Neuronal stem cell (in vitro differentiated cells): ENCODE data around the gene GBP5.

Experiments
- DNase-seq: peaks from one replicate; pipeline ENCODE4 v3.0.0-alpha.2; 2013; ENCODE audit warnings: low spot score
- H2AFZ ChIP-seq: one replicate; pipeline ENCODE4 v1.6.1; 2013; ENCODE audit warnings: mild to moderate bottlenecking, low read length, inconsistent platforms
- H2AK5ac ChIP-seq: 2 replicates; pipeline ENCODE4 v1.6.1; 2013; ENCODE audit warnings: low read depth, mild to moderate bottlenecking, inconsistent platforms, low read length, moderate library complexity, mixed read lengths
- H2BK120ac ChIP-seq: 2 replicates; pipeline ENCODE4 v1.6.1; 2013; ENCODE audit warnings: low read depth, mild to moderate bottlenecking, inconsistent platforms, low read length, moderate library complexity, mixed read lengths
- H2BK12ac ChIP-seq: one replicate; pipeline ENCODE4 v1.6.1; 2013; ENCODE audit warnings: low read length, inconsistent platforms
- H2BK15ac ChIP-seq: 2 replicates; pipeline ENCODE4 v1.6.1; 2013; ENCODE audit warnings: mild to moderate bottlenecking, low read length, inconsistent platforms, mixed read lengths
- H2BK5ac ChIP-seq: one replicate; pipeline ENCODE4 v1.6.1; 2013; ENCODE audit warnings: inconsistent platforms, mild to moderate bottlenecking, low read length, moderate library complexity
- H3K14ac ChIP-seq: one replicate; pipeline ENCODE4 v1.6.1; 2013; ENCODE audit warnings: low read length, inconsistent platforms
- H3K18ac ChIP-seq: 2 replicates; pipeline ENCODE4 v1.6.1; 2013; ENCODE audit warnings: low read length, inconsistent platforms
- H3K23ac ChIP-seq: 2 replicates; pipeline ENCODE4 v1.6.1; 2013; ENCODE audit warnings: low read depth, mild to moderate bottlenecking, mixed read lengths, low read length, inconsistent platforms; ENCODE audit not compliant: poor library complexity
- H3K27ac ChIP-seq: replicated peaks from 3 replicates; pipeline ENCODE4 v1.5.1; 2013; ENCODE audit warnings: low read length, inconsistent platforms
- H3K27me3 ChIP-seq, 3 experiments: 2 replicates each; pipeline ENCODE4 v1.6.1; 2013; ENCODE audit warnings: low read length in 3 of 3, mild to moderate bottlenecking in 2 of 3, inconsistent platforms in 1 of 3, low read depth in 1 of 3, mixed read lengths in 1 of 3, moderate library complexity in 1 of 3; ENCODE audit not compliant: control insufficient read depth in 3 of 3, insufficient read depth in 3 of 3
- H3K36me3 ChIP-seq, 2 donors: replicated peaks in 1 of 2; 2 replicates each; pipeline ENCODE4 v1.6.1; 2013; ENCODE audit warnings: low read length in 2 of 2; ENCODE audit not compliant: control insufficient read depth in 2 of 2, insufficient read depth in 2 of 2
- H3K4ac ChIP-seq: 2 replicates; pipeline ENCODE4 v1.6.1; 2013; ENCODE audit warnings: inconsistent platforms, mild to moderate bottlenecking, low read length, moderate library complexity
- H3K4me1 ChIP-seq, 2 donors: 1 replicate in 1 of 2; 2 replicates in 1 of 2; pipeline ENCODE4 v1.6.1; 2013; ENCODE audit warnings: low read length in 2 of 2, low read depth in 1 of 2; ENCODE audit not compliant: control insufficient read depth in 2 of 2, insufficient read depth in 1 of 2
- H3K4me2 ChIP-seq: one replicate; pipeline ENCODE4 v1.6.1; 2013; ENCODE audit warnings: mild to moderate bottlenecking, low read length, inconsistent platforms; ENCODE audit not compliant: insufficient read depth, poor library complexity, severe bottlenecking
- H3K4me3 ChIP-seq, 2 donors: 2 replicates each; pipeline ENCODE4 v1.5.1; 2013; ENCODE audit warnings: low read length in 2 of 2, mild to moderate bottlenecking in 2 of 2, inconsistent platforms in 1 of 2, moderate library complexity in 1 of 2
- H3K79me1 ChIP-seq: one replicate; pipeline ENCODE4 v1.6.1; 2013; ENCODE audit warnings: low read depth, mild to moderate bottlenecking, inconsistent platforms, low read length, moderate library complexity
- H3K9ac ChIP-seq: one replicate; pipeline ENCODE4 v1.6.1; 2013; ENCODE audit warnings: mild to moderate bottlenecking, low read depth, low read length, inconsistent platforms; ENCODE audit not compliant: poor library complexity
- H3K9me3 ChIP-seq, 2 donors: replicated peaks in 1 of 2; 2 replicates each; pipeline versions ENCODE3 to v1.6.1; 2013; ENCODE audit warnings: low read length in 2 of 2, mild to moderate bottlenecking in 2 of 2, inconsistent platforms in 1 of 2, low read depth in 1 of 2, mixed read lengths in 1 of 2, moderate library complexity in 1 of 2; ENCODE audit not compliant: control insufficient read depth in 2 of 2, insufficient read depth in 1 of 2
- H4K8ac ChIP-seq: one replicate; pipeline ENCODE4 v1.6.1; 2013; ENCODE audit warnings: low read depth, mild to moderate bottlenecking, inconsistent platforms, low read length, moderate library complexity
- H4K91ac ChIP-seq: one replicate; pipeline ENCODE4 v1.6.1; 2013; ENCODE audit warnings: low read length, low read depth, mild to moderate bottlenecking, inconsistent platforms; ENCODE audit not compliant: poor library complexity
- WGBS, 2 donors: extraction: QIAGEN DNeasy Blood & Tissue Kit; methylation state at CpG; one replicate each; pipeline ENCODE4 v1.1.7; 2013; ENCODE audit warnings: missing lambda C conversion rate in 2 of 2, mixed read lengths in 1 of 2; ENCODE audit not compliant: insufficient read length in 2 of 2, insufficient replicate concordance in 1 of 2; ENCODE audit errors: extremely low coverage in 2 of 2; 5-methylcytosine and 5-hydroxymethylcytosine counted together

Gene GBP5

GRCh38 chr1:89270423-89270822 lies 2.2 kb downstream of the GBP5 start:
- no peak overlapping the region for H4K91ac ChIP-seq
- no peak overlapping the region for H3K14ac ChIP-seq
- no peaks in the 10 kb centered on the region for H3K9me3 ChIP-seq
- no peak overlapping the region for H2BK120ac ChIP-seq
- H3K27me3 ChIP-seq: no peaks in the 10 kb centered on the region
- no CpG with 5 or more reads among the region's 1 CpG for WGBS, 2 donors
- H2BK12ac ChIP-seq: no peak overlapping the region
- H2BK15ac ChIP-seq: no peak overlapping the region
- no peak overlapping the region for H3K18ac ChIP-seq
- H3K4me3 ChIP-seq: no peak overlapping the region
- no peaks in the 10 kb centered on the region for H3K4me1 ChIP-seq
- no peak overlapping the region for H3K4me2 ChIP-seq
- H3K9ac ChIP-seq: no peak overlapping the region
- H2AK5ac ChIP-seq: no peak overlapping the region
- no peak overlapping the region for H4K8ac ChIP-seq
- H3K36me3 ChIP-seq: no peaks in the 10 kb centered on the region
- H2AFZ ChIP-seq: no peak overlapping the region
- no peak overlapping the region for H2BK5ac ChIP-seq
- H3K79me1 ChIP-seq: no peaks in the 10 kb centered on the region
- H3K23ac ChIP-seq: no peak overlapping the region
- no peak overlapping the region for H3K27ac ChIP-seq
- no peak for DNase-seq
- no peak overlapping the region for H3K4ac ChIP-seq

DNA sequence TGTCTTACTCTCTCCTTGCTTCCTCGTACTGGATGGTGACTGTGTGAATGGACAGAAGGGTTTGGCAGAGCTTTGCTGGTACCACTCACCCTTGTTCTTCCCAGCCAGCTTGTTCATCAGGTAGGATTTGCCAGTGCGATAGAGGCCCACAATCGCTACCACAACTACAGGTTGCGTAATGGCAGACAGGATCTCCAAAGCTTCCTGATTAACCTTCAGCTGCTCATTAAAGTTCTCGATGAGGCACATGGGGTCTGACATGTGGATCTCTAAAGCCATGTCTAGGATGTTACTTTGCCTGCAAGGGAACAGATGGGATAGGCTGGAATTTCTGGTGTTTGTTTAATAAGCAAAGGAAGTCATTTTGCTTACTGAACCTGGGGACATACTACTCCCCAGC lies 3.4 kb downstream of the GBP5 start:
- WGBS, 2 donors: no CpG with 5 or more reads among the region's 5 CpGs

GRCh38 chr1:89262643-89263042 lies 10.0 kb downstream of the GBP5 start:
- Histone ChIP-seq H2BK12ac (no peak overlapping the region), H2AK5ac (no peak overlapping the region), H2AFZ (no peak overlapping the region), H3K23ac (no peak overlapping the region), H4K91ac (no peak overlapping the region), H3K36me3 (no peaks in the 10 kb centered on the region), H3K79me1 (no peaks in the 10 kb centered on the region), H3K18ac (no peak overlapping the region), H4K8ac (no peak overlapping the region), H3K27ac (no peak overlapping the region), H3K4me1 (peaks cover 0 to 9% of the 10 kb centered on the region in 2 donors), H3K9ac (no peak overlapping the region), H2BK5ac (no peak overlapping the region), H2BK120ac (no peak overlapping the region), H3K4me3 (no peak overlapping the region), H3K9me3 (no peaks in the 10 kb centered on the region), H3K27me3 (no peaks in the 10 kb centered on the region), H3K14ac (no peak overlapping the region), H2BK15ac (no peak overlapping the region), H3K4me2 (no peak overlapping the region), H3K4ac (no peak overlapping the region)
- DNase-seq: no peak
- no CpG with 5 or more reads among the region's 2 CpGs for WGBS, 2 donors

More for the DNA sequence above, 3.4 kb downstream of the GBP5 start:
- Histone ChIP-seq H2BK120ac (no peak overlapping the region), H3K27ac (no peak overlapping the region), H3K4me2 (no peak overlapping the region), H3K18ac (no peak overlapping the region), H2BK5ac (no peak overlapping the region), H3K4me1 (no peaks in the 10 kb centered on the region), H3K36me3 (no peaks in the 10 kb centered on the region), H2BK12ac (no peak overlapping the region), H3K4ac (no peak overlapping the region), H2BK15ac (no peak overlapping the region), H4K8ac (no peak overlapping the region), H3K4me3 (no peak overlapping the region), H3K23ac (no peak overlapping the region), H3K79me1 (no peaks in the 10 kb centered on the region), H3K27me3 (no peaks in the 10 kb centered on the region), H2AFZ (no peak overlapping the region), H3K14ac (no peak overlapping the region), H4K91ac (no peak overlapping the region), H3K9ac (no peak overlapping the region), H3K9me3 (no peaks in the 10 kb centered on the region), H2AK5ac (no peak overlapping the region)
- DNase-seq: no peak

GRCh38 chr1:89261926-89262515 lies 10.6 kb downstream of the GBP5 start:
- H3K14ac ChIP-seq: no peak overlapping the region
- no peaks in the 10 kb centered on the region for H3K36me3 ChIP-seq
- DNase-seq: no peak
- H3K4me3 ChIP-seq: no peak overlapping the region
- peaks cover 0 to 9% of the 10 kb centered on the region in 2 donors for H3K4me1 ChIP-seq
- H3K23ac ChIP-seq: no peak overlapping the region
- H4K8ac ChIP-seq: no peak overlapping the region
- H3K4me2 ChIP-seq: no peak overlapping the region
- no peak overlapping the region for H2AK5ac ChIP-seq
- H3K9ac ChIP-seq: no peak overlapping the region
- no peak overlapping the region for H2BK15ac ChIP-seq
- H3K18ac ChIP-seq: no peak overlapping the region
- H3K9me3 ChIP-seq: no peaks in the 10 kb centered on the region
- H3K79me1 ChIP-seq: no peaks in the 10 kb centered on the region
- H3K27ac ChIP-seq: no peak overlapping the region
- no peak overlapping the region for H2BK12ac ChIP-seq
- H2AFZ ChIP-seq: no peak overlapping the region
- no peak overlapping the region for H4K91ac ChIP-seq
- no peak overlapping the region for H2BK5ac ChIP-seq
- WGBS, 2 donors: 100% methylated on average over 1 of the region's 6 CpGs; no CpG with 5 or more reads in 1 of the 2 donors
- H3K4ac ChIP-seq: no peak overlapping the region
- no peaks in the 10 kb centered on the region for H3K27me3 ChIP-seq
- no peak overlapping the region for H2BK120ac ChIP-seq
